ENCODE measurements around the gene RRP15.

Gene RRP15, protein sequence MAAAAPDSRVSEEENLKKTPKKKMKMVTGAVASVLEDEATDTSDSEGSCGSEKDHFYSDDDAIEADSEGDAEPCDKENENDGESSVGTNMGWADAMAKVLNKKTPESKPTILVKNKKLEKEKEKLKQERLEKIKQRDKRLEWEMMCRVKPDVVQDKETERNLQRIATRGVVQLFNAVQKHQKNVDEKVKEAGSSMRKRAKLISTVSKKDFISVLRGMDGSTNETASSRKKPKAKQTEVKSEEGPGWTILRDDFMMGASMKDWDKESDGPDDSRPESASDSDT

DNA sequence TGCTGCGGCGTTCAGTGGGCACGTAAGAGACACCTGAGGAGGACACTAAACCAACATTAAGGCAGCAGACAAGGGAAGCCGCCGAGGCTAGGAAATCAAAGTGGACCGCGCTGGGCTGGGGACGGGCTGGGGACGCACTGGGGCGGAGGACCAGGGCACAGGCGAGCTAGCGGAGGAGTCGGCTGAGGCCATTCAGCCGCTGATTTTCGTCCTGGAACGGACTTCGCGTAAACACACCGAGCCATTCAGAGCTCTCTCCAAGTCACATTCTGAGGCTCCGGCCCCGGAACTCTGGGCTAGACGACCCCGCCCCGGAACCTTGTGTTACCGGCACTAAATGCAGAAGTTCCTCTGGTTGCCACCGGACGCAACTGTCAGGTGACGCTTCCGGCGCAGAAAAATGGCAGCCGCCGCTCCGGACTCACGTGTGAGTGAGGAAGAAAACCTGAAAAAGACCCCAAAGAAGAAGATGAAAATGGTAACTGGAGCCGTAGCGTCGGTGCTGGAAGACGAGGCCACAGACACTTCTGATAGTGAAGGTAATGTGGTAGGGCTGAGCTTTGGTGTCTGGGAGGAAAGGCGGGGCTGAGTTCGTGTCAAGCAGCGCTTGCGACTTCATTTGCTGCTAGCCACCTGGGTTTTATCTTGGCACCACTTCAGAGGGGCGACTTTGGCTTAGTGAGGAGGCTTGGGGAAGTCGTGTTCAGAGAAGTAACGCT is at the start of gene RRP15:
Gene RRP15, plus strand, starts transcription at position 377 of the 719 bp plus-strand sequence. Its CDS starts 24 bp downstream, at position 401.
- Histone ChIP-seq H3K4me3 (ENCODE audit: low read length) (peak within 1 kb of the TSS; percentile 99), H3K27me3 (ENCODE audit: control insufficient read depth, insufficient read depth, low read length) (no peaks in the 10 kb centered on the region), H3K4me1 (ENCODE audit: control insufficient read depth, insufficient read depth, low read length) (peaks cover 7% of the 10 kb centered on the region), H3K27ac (ENCODE audit: low read depth, low read length) (peak within 1 kb of the TSS; percentile 79), H3K36me3 (ENCODE audit: control insufficient read depth, insufficient read depth, low read length) (no peaks in the 10 kb centered on the region), H3K9ac (ENCODE audit: low read length) (peak within 1 kb of the TSS; percentile 73)

- Histone ChIP-seq H3K27me3 (ENCODE audit: control insufficient read depth, insufficient read depth, low read length) (no peaks in the 10 kb centered on the region), H3K27ac (ENCODE audit: low read depth, low read length) (no peak overlapping the region), H3K36me3 (ENCODE audit: control insufficient read depth, insufficient read depth, low read length) (no peaks in the 10 kb centered on the region), H3K9ac (ENCODE audit: low read length) (no peak overlapping the region), H3K4me1 (ENCODE audit: control insufficient read depth, insufficient read depth, low read length) (no peaks in the 10 kb centered on the region), H3K4me3 (ENCODE audit: low read length) (no peak overlapping the region)
Observed at GRCh38 chr1:218242171-218242570, 42.9 kb upstream of the RRP15 start.

- Histone ChIP-seq H3K9ac (ENCODE audit: low read length) (no peak overlapping the region), H3K4me1 (ENCODE audit: control insufficient read depth, insufficient read depth, low read length) (no peaks in the 10 kb centered on the region), H3K27me3 (ENCODE audit: control insufficient read depth, insufficient read depth, low read length) (no peaks in the 10 kb centered on the region), H3K36me3 (ENCODE audit: control insufficient read depth, insufficient read depth, low read length) (no peaks in the 10 kb centered on the region), H3K4me3 (ENCODE audit: low read length) (no peak overlapping the region), H3K27ac (ENCODE audit: low read depth, low read length) (no peak overlapping the region)
Observed at GRCh38 chr1:218247339-218247738, 37.8 kb upstream of the RRP15 start.

- Histone ChIP-seq H3K9ac (ENCODE audit: low read length) (no peak overlapping the region), H3K36me3 (ENCODE audit: control insufficient read depth, insufficient read depth, low read length) (no peaks in the 10 kb centered on the region), H3K27me3 (ENCODE audit: control insufficient read depth, insufficient read depth, low read length) (no peaks in the 10 kb centered on the region), H3K4me1 (ENCODE audit: control insufficient read depth, insufficient read depth, low read length) (no peaks in the 10 kb centered on the region), H3K27ac (ENCODE audit: low read depth, low read length) (no peak overlapping the region), H3K4me3 (ENCODE audit: low read length) (no peak overlapping the region)
Observed at GRCh38 chr1:218249338-218250140, 35.6 kb upstream of the RRP15 start.

GRCh38 chr1:218250492-218250891 is 34.6 kb upstream of the RRP15 start:
- Histone ChIP-seq H3K36me3 (ENCODE audit: control insufficient read depth, insufficient read depth, low read length) (no peaks in the 10 kb centered on the region), H3K27ac (ENCODE audit: low read depth, low read length) (no peak overlapping the region), H3K4me1 (ENCODE audit: control insufficient read depth, insufficient read depth, low read length) (no peaks in the 10 kb centered on the region), H3K9ac (ENCODE audit: low read length) (no peak overlapping the region), H3K4me3 (ENCODE audit: low read length) (no peak overlapping the region), H3K27me3 (ENCODE audit: control insufficient read depth, insufficient read depth, low read length) (no peaks in the 10 kb centered on the region)

DNA sequence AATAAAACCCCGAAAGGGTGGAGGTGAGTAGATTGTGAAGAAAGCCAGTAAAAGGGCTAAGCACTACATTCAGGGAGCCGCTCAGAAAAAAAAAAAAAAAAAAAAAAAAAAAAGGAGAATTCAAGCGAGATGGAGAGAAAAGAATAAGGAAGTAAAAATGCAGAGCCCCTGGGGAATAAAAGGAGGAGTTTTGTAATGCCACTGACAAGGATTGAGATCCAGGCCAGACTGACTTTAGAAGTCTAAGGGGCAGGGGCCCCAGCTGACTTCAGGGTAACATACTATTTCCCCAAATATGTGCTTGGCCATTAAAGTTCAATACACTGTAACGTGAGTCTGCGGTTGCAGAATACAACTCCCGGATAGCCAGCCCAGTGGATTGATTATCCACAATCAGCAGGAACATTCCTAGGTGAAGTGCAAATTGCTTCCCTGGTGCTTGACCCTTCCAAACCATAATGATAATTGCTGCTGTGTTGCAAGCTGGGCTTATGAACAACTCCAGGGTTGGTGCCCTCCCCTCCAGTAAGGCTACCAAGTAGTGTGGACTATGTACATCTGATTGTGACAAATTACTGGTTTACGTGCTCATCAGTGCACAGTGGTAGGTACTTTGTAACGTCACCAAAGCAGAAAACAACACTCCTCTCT is 30.7 kb upstream of the RRP15 start:
- Histone ChIP-seq H3K27ac (ENCODE audit: low read depth, low read length) (no peak overlapping the region), H3K27me3 (ENCODE audit: control insufficient read depth, insufficient read depth, low read length) (no peaks in the 10 kb centered on the region), H3K9ac (ENCODE audit: low read length) (no peak overlapping the region), H3K36me3 (ENCODE audit: control insufficient read depth, insufficient read depth, low read length) (no peaks in the 10 kb centered on the region), H3K4me1 (ENCODE audit: control insufficient read depth, insufficient read depth, low read length) (no peaks in the 10 kb centered on the region), H3K4me3 (ENCODE audit: low read length) (no peak overlapping the region)

- Histone ChIP-seq H3K36me3 (ENCODE audit: control insufficient read depth, insufficient read depth, low read length) (no peaks in the 10 kb centered on the region), H3K4me1 (ENCODE audit: control insufficient read depth, insufficient read depth, low read length) (no peaks in the 10 kb centered on the region), H3K4me3 (ENCODE audit: low read length) (no peak overlapping the region), H3K27ac (ENCODE audit: low read depth, low read length) (no peak overlapping the region), H3K27me3 (ENCODE audit: control insufficient read depth, insufficient read depth, low read length) (no peaks in the 10 kb centered on the region), H3K9ac (ENCODE audit: low read length) (no peak overlapping the region)
Observed at GRCh38 chr1:218255090-218255489, 30.0 kb upstream of the RRP15 start.

GRCh38 chr1:218257371-218257770 is 27.7 kb upstream of the RRP15 start:
- Histone ChIP-seq H3K27ac (ENCODE audit: low read depth, low read length) (no peak overlapping the region), H3K27me3 (ENCODE audit: control insufficient read depth, insufficient read depth, low read length) (no peaks in the 10 kb centered on the region), H3K4me3 (ENCODE audit: low read length) (no peak overlapping the region), H3K4me1 (ENCODE audit: control insufficient read depth, insufficient read depth, low read length) (no peaks in the 10 kb centered on the region), H3K9ac (ENCODE audit: low read length) (no peak overlapping the region), H3K36me3 (ENCODE audit: control insufficient read depth, insufficient read depth, low read length) (no peaks in the 10 kb centered on the region)

DNA sequence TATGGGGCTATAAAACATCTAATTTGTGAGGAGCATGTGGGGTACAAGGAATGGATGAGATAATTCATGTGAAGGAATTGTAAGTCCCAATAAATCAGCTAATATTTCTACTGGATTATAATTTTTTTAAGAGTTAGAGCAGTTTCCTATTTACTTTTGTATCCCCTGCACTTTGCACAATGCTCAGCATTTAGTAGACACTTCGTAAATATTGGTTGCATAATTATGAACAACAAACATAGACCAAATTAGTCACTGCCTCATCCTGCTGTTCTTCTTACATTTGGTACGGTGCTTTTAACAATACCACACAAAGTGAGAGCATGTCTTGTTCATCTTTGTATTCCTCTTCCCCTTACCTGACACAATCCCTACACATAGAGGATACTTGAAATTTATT is 27.1 kb upstream of the RRP15 start:
- no peaks in the 10 kb centered on the region for H3K4me1 ChIP-seq (ENCODE audit: control insufficient read depth, insufficient read depth, low read length)
- H3K27me3 ChIP-seq (ENCODE audit: control insufficient read depth, insufficient read depth, low read length): no peaks in the 10 kb centered on the region
- H3K36me3 ChIP-seq (ENCODE audit: control insufficient read depth, insufficient read depth, low read length): no peaks in the 10 kb centered on the region
- no peak overlapping the region for H3K9ac ChIP-seq (ENCODE audit: low read length)
- H3K27ac ChIP-seq (ENCODE audit: low read depth, low read length): no peak overlapping the region
- no peak overlapping the region for H3K4me3 ChIP-seq (ENCODE audit: low read length)

DNA sequence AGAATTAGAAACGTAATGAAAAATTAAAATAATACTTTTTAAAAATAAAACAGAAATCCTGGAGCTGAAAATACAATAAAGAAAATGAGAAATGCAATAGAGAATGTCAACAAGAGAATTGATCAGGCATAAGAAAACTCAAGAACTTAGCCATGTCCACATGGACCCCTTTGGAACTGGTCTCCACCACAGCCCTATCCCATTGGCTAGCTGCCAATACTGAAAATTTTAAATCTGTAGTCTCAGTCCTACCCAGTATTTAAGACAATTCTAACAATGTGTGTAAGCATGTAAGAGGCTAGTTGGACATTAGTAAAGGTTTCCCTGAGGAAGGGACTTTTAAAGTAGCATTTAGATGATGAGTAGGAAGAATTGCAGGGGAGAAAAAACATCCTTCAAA is 25.8 kb upstream of the RRP15 start:
- no peaks in the 10 kb centered on the region for H3K36me3 ChIP-seq (ENCODE audit: control insufficient read depth, insufficient read depth, low read length)
- no peaks in the 10 kb centered on the region for H3K4me1 ChIP-seq (ENCODE audit: control insufficient read depth, insufficient read depth, low read length)
- H3K9ac ChIP-seq (ENCODE audit: low read length): no peak overlapping the region
- H3K4me3 ChIP-seq (ENCODE audit: low read length): no peak overlapping the region
- H3K27ac ChIP-seq (ENCODE audit: low read depth, low read length): no peak overlapping the region
- no peaks in the 10 kb centered on the region for H3K27me3 ChIP-seq (ENCODE audit: control insufficient read depth, insufficient read depth, low read length)

GRCh38 chr1:218259800-218260199 is 25.3 kb upstream of the RRP15 start:
- H3K27ac ChIP-seq (ENCODE audit: low read depth, low read length): no peak overlapping the region
- no peak overlapping the region for H3K4me3 ChIP-seq (ENCODE audit: low read length)
- H3K9ac ChIP-seq (ENCODE audit: low read length): no peak overlapping the region
- no peaks in the 10 kb centered on the region for H3K4me1 ChIP-seq (ENCODE audit: control insufficient read depth, insufficient read depth, low read length)
- no peaks in the 10 kb centered on the region for H3K36me3 ChIP-seq (ENCODE audit: control insufficient read depth, insufficient read depth, low read length)
- no peaks in the 10 kb centered on the region for H3K27me3 ChIP-seq (ENCODE audit: control insufficient read depth, insufficient read depth, low read length)

- H3K36me3 ChIP-seq (ENCODE audit: control insufficient read depth, insufficient read depth, low read length): no peaks in the 10 kb centered on the region
- no peak overlapping the region for H3K9ac ChIP-seq (ENCODE audit: low read length)
- no peaks in the 10 kb centered on the region for H3K27me3 ChIP-seq (ENCODE audit: control insufficient read depth, insufficient read depth, low read length)
- H3K4me3 ChIP-seq (ENCODE audit: low read length): no peak overlapping the region
- H3K4me1 ChIP-seq (ENCODE audit: control insufficient read depth, insufficient read depth, low read length): no peaks in the 10 kb centered on the region
- no peak overlapping the region for H3K27ac ChIP-seq (ENCODE audit: low read depth, low read length)
Observed at GRCh38 chr1:218262259-218262658, 22.8 kb upstream of the RRP15 start.

Data from rectal smooth muscle tissue (tissue), 1 donor.